ENCODE data around the gene NUP210L.

GRCh38 chr1:154190550-154190949 is 35.7 kb upstream of the NUP210L start:
- TF ChIP-seq EZH2 (conservative IDR thresholded peaks at IDR 0.05; ENCODE audit: low read depth, low read length) = no peak
- no peak for TF ChIP-seq HOXA7 (CRISPR knock-in tag; IDR thresholded peaks at IDR 0.05)
- TF ChIP-seq TCF7 (IDR thresholded peaks at IDR 0.05; ENCODE audit: low read depth) = no peak
- no peak for TF ChIP-seq ZSCAN20 (CRISPR knock-in tag; IDR thresholded peaks at IDR 0.05; ENCODE audit: borderline replicate concordance)
- TF ChIP-seq SP1 (IDR thresholded peaks at IDR 0.05) = no peak
- no peak for TF ChIP-seq SP1 (CRISPR knock-in tag; IDR thresholded peaks at IDR 0.05)
- no peak for TF ChIP-seq TCF7L2 (IDR thresholded peaks at IDR 0.05; ENCODE audit: low read depth, low read length)
- TF ChIP-seq POLR2A (IDR thresholded peaks at IDR 0.05; ENCODE audit: insufficient read depth in 1 of 2, low read depth in 2 of 2, low read length in 2 of 2) = no peak
- no peak for TF ChIP-seq YY1 (IDR thresholded peaks at IDR 0.05; ENCODE audit: insufficient read depth, insufficient replicate concordance, low read depth, low read length)
- no peak for TF ChIP-seq ZNF530 (CRISPR knock-in tag; IDR thresholded peaks at IDR 0.05; ENCODE audit: low read depth)
- no peak for TF ChIP-seq GFI1 (CRISPR knock-in tag; IDR thresholded peaks at IDR 0.05; ENCODE audit: borderline replicate concordance)
- TF ChIP-seq GABPA (IDR thresholded peaks at IDR 0.05; ENCODE audit: low read depth, low read length) = no peak
- TF ChIP-seq GABPA (CRISPR knock-in tag; IDR thresholded peaks at IDR 0.05; ENCODE audit: low read depth) = no peak
- no peak for TF ChIP-seq MYNN (CRISPR knock-in tag; IDR thresholded peaks at IDR 0.05; ENCODE audit: low read depth)

Measured in HepG2 (cell line).